GM12874 (cell line): ENCODE results near the gene COL5A1.

ENCODE experiments used
- TF ChIP-seq, protein P1 (sequence below): IDR thresholded peaks from 2 replicates; pipeline ENCODE4 v1.5.1; 2011; ENCODE audit warnings: low read depth, mild to moderate bottlenecking, control low read depth, low read length, moderate library complexity; ENCODE audit not compliant: insufficient read depth

Gene COL5A1

DNA sequence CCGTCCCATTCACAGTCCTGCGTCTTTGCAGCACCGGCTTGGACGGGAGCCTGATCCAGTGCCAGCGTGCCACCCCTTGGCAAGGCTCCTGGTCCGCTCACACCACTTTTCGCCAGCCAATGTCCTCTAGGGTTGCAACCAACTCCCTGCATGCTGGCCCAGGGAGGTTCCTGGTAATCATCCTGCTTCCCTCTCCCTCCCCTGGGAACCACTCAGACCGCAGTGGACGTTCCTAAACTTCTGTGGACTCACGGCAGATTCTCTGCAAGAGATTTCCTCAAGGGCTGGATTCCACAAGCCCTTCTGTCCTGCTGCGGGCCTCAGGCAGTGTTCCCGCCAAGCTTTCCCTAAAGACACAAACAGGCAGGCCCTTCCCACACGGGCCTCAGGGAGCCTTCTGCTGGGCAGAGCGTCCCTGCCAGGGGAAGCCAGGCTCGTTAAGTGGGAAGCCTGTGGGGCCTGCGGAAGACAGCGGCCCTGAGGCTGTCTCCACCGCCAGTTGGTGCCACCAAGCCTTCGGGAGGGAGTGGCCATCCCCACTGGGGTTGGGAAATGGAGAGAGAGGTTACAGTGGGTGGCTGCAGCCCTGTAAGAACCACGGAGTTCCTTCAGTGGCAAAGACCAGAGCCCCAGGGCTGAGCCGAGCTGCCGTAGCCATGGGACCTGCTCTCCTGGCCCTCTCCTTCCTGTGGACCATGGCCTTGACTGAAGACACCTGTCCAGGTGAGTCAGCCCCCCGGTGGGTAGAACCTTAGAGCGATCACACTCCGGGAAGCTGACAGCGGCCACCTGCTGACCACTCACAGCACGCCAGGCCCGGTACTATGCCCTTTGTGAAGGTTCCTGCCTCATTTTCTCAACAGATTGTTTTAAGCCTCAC lies 222.6 kb downstream of the COL5A1 start:
- TF ChIP-seq, protein P1, sequence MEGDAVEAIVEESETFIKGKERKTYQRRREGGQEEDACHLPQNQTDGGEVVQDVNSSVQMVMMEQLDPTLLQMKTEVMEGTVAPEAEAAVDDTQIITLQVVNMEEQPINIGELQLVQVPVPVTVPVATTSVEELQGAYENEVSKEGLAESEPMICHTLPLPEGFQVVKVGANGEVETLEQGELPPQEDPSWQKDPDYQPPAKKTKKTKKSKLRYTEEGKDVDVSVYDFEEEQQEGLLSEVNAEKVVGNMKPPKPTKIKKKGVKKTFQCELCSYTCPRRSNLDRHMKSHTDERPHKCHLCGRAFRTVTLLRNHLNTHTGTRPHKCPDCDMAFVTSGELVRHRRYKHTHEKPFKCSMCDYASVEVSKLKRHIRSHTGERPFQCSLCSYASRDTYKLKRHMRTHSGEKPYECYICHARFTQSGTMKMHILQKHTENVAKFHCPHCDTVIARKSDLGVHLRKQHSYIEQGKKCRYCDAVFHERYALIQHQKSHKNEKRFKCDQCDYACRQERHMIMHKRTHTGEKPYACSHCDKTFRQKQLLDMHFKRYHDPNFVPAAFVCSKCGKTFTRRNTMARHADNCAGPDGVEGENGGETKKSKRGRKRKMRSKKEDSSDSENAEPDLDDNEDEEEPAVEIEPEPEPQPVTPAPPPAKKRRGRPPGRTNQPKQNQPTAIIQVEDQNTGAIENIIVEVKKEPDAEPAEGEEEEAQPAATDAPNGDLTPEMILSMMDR, result no peak

DNA sequence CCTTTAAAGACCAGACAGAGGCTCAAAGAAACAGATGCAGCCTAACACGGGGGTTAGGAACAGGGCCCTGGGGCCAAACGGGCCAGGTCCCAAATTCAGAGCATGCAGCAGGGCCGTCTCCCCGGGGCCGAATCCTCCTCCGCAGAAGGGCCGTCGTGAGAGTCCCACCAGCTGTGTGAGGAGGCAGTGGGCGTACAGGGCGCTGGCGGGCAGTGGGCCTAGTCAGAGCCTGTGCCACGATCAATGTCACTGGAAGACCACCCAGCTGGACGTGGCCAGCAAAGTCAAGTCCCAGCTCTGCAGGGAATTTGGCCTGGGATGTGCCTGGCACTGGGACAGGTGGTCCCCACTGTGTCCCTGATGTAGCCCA lies 223.2 kb downstream of the COL5A1 start:
- TF ChIP-seq, protein P1, result no peak

DNA sequence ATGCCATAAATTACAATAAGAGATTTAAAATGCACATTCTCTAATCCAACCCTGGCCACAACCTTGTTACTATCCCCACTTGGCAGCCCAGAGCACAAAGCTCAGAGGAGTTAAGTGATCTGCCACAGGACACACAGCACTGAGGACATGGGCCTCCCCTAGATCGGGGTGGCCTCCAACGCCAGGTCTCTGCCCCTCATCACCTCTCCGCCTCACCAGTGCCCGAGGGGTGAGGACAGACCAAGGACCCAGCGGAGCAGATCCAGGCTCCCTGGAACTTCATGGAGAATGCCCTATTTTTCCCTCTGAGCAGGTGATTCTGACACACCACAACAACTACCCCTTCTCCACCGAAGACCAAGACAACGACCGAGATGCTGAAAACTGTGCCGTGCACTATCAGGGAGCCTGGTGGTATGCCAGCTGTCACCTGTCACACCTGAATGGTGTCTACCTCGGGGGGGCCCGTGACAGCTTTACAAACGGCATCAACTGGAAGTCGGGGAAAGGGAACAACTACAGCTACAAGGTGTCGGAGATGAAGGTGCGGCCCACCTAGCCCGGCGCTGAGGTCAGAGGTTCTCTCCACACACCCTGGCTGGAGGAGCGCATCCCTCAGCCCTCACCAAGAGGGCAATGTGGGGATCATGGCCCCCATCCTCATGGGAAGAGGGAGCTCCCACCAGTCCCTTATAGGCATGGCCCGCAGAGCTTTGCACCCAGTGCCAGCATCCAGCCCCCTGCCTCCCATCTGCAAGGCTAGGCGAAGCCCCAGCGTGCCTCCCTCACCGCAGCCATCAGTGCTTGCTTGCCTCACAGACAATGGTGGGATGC lies 226.5 kb downstream of the COL5A1 start:
- TF ChIP-seq, protein P1, result no peak

DNA sequence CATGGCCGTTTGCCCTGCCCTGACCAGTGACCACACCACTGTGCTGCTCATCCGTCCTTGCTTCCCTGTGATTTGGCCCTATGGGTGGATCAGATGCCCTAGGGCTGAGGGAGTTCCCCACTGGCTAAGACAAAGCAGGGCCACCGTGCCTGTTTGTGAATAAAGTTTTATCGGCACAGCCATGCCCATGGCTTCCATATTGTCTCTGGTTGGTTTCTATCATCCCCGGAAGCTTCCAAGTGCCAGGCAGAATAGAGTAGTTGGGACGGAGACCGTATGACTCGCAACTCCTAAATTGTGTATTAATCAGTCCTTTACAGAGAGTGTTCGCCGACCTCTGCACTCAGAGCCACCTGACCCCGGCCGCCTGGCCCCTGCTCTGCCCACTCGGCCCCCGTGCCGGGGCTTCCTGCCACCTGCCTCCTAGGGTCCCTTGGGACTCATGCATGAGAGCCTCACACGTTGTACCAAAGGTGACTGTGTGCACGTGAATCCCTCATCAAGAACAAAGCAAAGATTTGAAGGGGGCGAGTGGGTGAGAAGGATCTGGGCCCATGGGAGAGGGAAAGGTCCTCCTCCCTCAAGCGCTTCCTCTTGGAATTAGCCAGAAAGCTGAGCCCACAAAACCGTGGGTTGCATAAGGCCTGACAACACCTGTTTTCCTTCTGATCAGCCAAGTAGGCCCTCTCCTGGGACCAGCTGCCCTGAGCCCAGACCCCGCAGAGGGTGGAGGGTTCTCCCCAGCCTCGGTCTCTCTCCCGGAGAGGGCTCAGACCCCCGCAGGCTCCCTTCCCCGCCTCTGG lies 227.3 kb downstream of the COL5A1 start:
- TF ChIP-seq, protein P1, result no peak

DNA sequence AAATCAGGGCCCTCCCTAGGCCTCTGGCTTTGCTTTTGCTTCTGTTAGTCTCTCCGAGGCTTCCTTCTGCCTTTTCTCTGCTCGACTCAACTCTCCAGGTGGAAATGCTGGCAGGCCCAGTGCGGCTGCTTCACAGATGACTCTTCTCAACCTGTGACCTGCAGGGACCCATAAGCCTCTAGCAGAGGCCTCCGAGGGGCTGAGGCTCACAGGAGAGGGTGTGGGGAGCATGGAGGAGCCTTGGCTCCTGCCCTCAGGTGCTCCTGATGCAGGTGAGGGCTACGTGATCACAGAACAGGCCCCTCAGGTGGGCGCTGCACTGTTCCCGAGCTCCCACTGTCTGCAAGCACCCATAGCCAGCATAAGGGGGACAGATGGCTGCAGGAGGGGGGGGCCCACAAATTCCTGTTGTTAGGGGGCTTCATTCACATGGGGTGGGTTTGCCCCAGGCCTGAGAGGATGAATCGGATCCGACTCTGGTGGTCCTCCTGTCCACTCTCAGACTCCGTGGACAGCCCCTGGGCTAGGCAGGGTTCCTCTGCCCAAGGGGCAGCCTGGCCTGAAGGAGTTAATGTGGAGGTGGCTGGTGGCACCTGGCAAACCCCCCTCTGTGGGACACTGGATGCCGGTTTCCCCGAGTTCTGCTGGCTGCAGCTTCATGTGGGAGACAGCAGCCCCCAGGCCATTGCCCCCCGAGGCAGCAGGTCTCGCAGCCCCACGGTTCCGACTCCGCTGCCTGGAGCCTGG lies 228.1 kb downstream of the COL5A1 start:
- TF ChIP-seq, protein P1, result no peak

DNA sequence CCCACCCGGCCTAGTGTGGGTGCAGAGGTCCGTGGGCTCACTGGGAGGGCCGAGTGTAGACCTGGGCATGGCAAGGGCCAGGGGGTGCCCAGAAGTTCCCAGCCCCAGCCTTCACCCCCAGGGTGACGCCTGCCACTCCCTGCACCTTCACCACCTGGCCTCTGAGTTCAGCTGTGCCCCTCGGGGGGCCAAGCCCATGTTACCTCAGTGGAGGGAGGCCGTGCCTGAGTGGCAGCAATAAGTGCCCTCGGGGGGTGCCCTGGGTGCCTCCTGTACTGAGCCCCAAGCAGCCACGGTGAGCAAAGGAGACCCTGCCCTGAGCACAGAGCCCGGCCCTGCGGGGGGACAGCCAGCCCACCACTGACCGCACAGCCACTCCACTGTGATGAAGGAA lies 228.7 kb downstream of the COL5A1 start:
- TF ChIP-seq, protein P1, result no peak
